DND-41 (cell line): ENCODE data around the gene CEP55.

Experiments
- ATAC-seq: fragments of 200-7000 bp; cut with Tn5 transposase; 3 replicates; pipeline ENCODE4 v1.9.1; 2021; ENCODE audit warnings: low read depth; ENCODE audit not compliant: insufficient read depth
- DNase-seq: peaks from one replicate; pipeline ENCODE4 v3.0.0-alpha.2; 2020
- H2AFZ ChIP-seq: 2 replicates; pipeline ENCODE4 v1.6.0; 2012; ENCODE audit warnings: low read depth, low read length
- H3K27ac ChIP-seq: 2 replicates; pipeline ENCODE4 v1.5.1; 2012; ENCODE audit warnings: low read length, inconsistent platforms
- H3K27me3 ChIP-seq: fragments of 200-600 bp; sonication (generic); 2 replicates; pipeline ENCODE4 v1.6.0; 2012; ENCODE audit warnings: low read length, mild to moderate bottlenecking, inconsistent platforms; ENCODE audit not compliant: insufficient read depth, poor library complexity
- H3K36me3 ChIP-seq: 2 replicates; pipeline ENCODE4 v1.5.1; 2012; ENCODE audit warnings: low read length, inconsistent platforms; ENCODE audit not compliant: insufficient read depth
- H3K4me1 ChIP-seq: 2 replicates; pipeline ENCODE4 v1.5.1; 2012; ENCODE audit warnings: mild to moderate bottlenecking, low read length; ENCODE audit not compliant: insufficient read depth
- H3K4me2 ChIP-seq: 2 replicates; pipeline ENCODE4 v1.6.0; 2012; ENCODE audit warnings: mild to moderate bottlenecking, moderate library complexity, low read length, inconsistent platforms; ENCODE audit not compliant: insufficient read depth
- H3K4me3 ChIP-seq, 2 experiments: fragments of 200-600 bp in 1 of 2; shearing (Covaris generic) in 1 of 2; 2 replicates each; pipeline ENCODE4 v1.5.1; 2012 to 2016; ENCODE audit warnings: inconsistent platforms in 2 of 2, low read length in 2 of 2, mild to moderate bottlenecking in 2 of 2, low read depth in 1 of 2, moderate library complexity in 1 of 2
- H3K79me2 ChIP-seq: 2 replicates; pipeline ENCODE4 v1.6.0; 2012; ENCODE audit warnings: low read length, inconsistent platforms; ENCODE audit not compliant: insufficient read depth
- H3K9ac ChIP-seq: 2 replicates; pipeline ENCODE4 v1.6.0; 2012; ENCODE audit warnings: low read depth, mild to moderate bottlenecking, inconsistent platforms, low read length, moderate library complexity
- H3K9me3 ChIP-seq: 2 replicates; pipeline ENCODE4 v1.5.1; 2012; ENCODE audit warnings: low read length, moderate library complexity, mild to moderate bottlenecking, inconsistent platforms; ENCODE audit not compliant: insufficient read depth, severe bottlenecking
- H4K20me1 ChIP-seq: 2 replicates; pipeline ENCODE4 v1.6.0; 2012; ENCODE audit warnings: low read length; ENCODE audit not compliant: insufficient read depth
- EZH2 ChIP-seq: IDR thresholded peaks from 3 replicates; pipeline ENCODE4 v1.6.1; 2012; ENCODE audit warnings: borderline replicate concordance, low read depth, mild to moderate bottlenecking, moderate library complexity, low read length, inconsistent platforms; ENCODE audit not compliant: severe bottlenecking
- TF ChIP-seq, protein P1 (sequence below): IDR thresholded peaks from 2 replicates; pipeline ENCODE4 v1.5.1; 2012; ENCODE audit warnings: borderline replicate concordance, low read length, moderate library complexity, mild to moderate bottlenecking; ENCODE audit not compliant: poor library complexity, severe bottlenecking; ENCODE audit errors: extremely low read depth

CEP55 gene

DNA sequence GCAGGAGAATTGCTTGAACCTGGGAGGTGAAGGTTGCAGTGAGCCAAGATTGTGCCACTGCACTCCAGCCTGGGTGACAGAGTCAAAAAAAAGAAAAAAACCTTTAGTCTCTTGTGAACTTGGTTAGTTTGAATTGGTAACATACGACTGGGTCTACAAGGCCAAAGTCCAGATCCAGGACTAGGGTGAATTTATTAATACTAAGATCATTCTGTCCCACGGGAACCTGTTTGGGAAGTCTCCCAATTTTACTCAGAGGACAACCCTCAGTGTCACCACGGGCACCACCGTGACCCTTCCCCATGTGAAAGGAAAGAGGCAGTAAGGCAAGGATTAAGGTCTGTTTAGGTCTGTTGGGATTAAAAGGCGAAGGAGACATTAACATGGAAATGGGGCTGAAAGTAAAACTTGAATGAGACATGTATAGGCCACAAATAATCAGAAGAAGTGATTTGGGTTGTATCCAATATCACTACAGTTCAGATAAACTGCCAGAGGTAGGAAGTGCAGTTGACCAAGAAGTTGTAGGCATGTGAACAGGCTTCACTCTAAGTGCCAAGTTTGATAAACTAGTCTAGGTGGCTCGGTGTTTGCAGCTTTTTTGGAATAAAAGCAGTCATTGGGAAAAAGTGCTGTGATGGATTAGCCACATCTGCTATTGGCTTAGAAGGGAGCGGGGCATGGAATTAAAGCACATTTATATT lies 45.0 kb upstream of the CEP55 start:
- Histone ChIP-seq H3K9ac (no peak overlapping the region), H4K20me1 (no peaks in the 10 kb centered on the region), H3K4me3 (no peak overlapping the region), H3K36me3 (no peaks in the 10 kb centered on the region), H3K79me2 (no peaks in the 10 kb centered on the region), H3K4me1 (no peaks in the 10 kb centered on the region), H3K4me2 (no peak overlapping the region), H3K27ac (no peak overlapping the region), H2AFZ (no peak overlapping the region), H3K9me3 (no peaks in the 10 kb centered on the region), H3K27me3 (peaks cover 2% of the 10 kb centered on the region)
- ATAC-seq (no peak), DNase-seq (no peak)
- TF ChIP-seq EZH2, result no peak
- TF ChIP-seq, protein P1, sequence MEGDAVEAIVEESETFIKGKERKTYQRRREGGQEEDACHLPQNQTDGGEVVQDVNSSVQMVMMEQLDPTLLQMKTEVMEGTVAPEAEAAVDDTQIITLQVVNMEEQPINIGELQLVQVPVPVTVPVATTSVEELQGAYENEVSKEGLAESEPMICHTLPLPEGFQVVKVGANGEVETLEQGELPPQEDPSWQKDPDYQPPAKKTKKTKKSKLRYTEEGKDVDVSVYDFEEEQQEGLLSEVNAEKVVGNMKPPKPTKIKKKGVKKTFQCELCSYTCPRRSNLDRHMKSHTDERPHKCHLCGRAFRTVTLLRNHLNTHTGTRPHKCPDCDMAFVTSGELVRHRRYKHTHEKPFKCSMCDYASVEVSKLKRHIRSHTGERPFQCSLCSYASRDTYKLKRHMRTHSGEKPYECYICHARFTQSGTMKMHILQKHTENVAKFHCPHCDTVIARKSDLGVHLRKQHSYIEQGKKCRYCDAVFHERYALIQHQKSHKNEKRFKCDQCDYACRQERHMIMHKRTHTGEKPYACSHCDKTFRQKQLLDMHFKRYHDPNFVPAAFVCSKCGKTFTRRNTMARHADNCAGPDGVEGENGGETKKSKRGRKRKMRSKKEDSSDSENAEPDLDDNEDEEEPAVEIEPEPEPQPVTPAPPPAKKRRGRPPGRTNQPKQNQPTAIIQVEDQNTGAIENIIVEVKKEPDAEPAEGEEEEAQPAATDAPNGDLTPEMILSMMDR, result no peak

- H3K4me2 ChIP-seq, result no peak overlapping the region
- no peaks in the 10 kb centered on the region for H4K20me1 ChIP-seq
- H3K9ac ChIP-seq, result no peak overlapping the region
- H3K4me3 ChIP-seq, result no peak overlapping the region
- TF ChIP-seq EZH2, result no peak
- TF ChIP-seq, protein P1, result no peak
- DNase-seq (no peak), ATAC-seq (no peak)
- H3K27ac ChIP-seq, result no peak overlapping the region
- H3K4me1 ChIP-seq, result no peaks in the 10 kb centered on the region
- no peaks in the 10 kb centered on the region for H3K79me2 ChIP-seq
- H3K36me3 ChIP-seq, result no peaks in the 10 kb centered on the region
- H2AFZ ChIP-seq, result no peak overlapping the region
- peaks cover 8% of the 10 kb centered on the region for H3K27me3 ChIP-seq
- no peaks in the 10 kb centered on the region for H3K9me3 ChIP-seq
Measured at GRCh38 chr10:93452143-93452542, 44.3 kb upstream of the CEP55 start.

DNA sequence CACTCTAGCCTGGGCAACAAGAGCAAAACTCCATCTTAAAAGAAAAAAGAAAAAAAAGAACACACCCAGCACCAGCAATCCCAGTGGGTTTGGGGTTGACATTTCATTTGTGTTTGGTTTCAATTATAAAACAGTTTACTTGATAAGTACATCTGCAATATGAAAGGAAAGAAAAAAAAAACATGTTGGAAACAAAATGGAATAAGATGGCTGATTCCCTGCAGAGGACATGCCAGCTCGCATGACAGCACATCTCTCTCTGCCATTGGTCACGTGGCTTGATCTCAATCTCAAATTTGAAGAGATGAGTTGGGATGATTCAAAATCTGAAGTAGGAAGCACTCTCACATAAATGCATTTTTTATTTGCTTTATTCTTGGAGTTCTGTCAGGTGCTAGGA lies 42.3 kb upstream of the CEP55 start:
- H2AFZ ChIP-seq, result no peak overlapping the region
- H3K4me1 ChIP-seq, result no peaks in the 10 kb centered on the region
- no peaks in the 10 kb centered on the region for H4K20me1 ChIP-seq
- H3K27ac ChIP-seq, result no peak overlapping the region
- TF ChIP-seq, protein P1, result no peak
- TF ChIP-seq EZH2, result no peak
- ATAC-seq (no peak), DNase-seq (no peak)
- H3K4me2 ChIP-seq, result no peak overlapping the region
- H3K9ac ChIP-seq, result no peak overlapping the region
- H3K36me3 ChIP-seq, result no peaks in the 10 kb centered on the region
- peaks cover 8% of the 10 kb centered on the region for H3K27me3 ChIP-seq
- H3K9me3 ChIP-seq, result no peaks in the 10 kb centered on the region
- H3K4me3 ChIP-seq, result no peak overlapping the region
- no peaks in the 10 kb centered on the region for H3K79me2 ChIP-seq
